GM12801 (cell line): Measurements from ENCODE around the gene IGFBP5.

Source experiments
- TF ChIP-seq, protein P1 (sequence below): IDR thresholded peaks from one replicate; pipeline ENCODE4 v1.5.1; 2011; ENCODE audit warnings: control low read depth; ENCODE audit not compliant: insufficient read length; ENCODE audit errors: extremely low read depth

IGFBP5 gene, protein sequence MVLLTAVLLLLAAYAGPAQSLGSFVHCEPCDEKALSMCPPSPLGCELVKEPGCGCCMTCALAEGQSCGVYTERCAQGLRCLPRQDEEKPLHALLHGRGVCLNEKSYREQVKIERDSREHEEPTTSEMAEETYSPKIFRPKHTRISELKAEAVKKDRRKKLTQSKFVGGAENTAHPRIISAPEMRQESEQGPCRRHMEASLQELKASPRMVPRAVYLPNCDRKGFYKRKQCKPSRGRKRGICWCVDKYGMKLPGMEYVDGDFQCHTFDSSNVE

DNA sequence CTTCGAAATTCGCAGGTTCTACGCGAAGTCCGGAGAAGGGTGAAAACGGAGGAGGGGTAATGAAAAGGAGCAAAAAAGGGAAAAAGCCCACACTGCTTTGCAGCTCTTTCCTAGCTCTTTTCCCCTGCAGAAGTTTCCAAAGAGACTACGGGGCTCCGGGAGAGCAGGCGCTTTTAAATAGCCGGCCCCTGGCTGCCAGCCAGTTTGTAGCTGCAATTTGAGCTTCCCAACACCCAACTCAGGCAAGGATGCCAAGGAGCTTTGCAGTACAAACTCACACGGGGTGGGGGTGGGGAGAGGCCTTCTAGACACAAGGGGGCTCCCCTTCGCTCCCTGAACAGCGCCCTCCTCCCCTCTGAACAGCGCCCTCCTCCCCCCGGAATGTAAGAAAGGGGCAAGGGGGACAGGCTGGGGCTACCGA lies at the start of gene IGFBP5:
TSS of gene IGFBP5 (minus strand) at position 149 of the 421 bp plus-strand sequence. CDS start 774 bp downstream, outside the sequence.
- TF ChIP-seq, protein P1, sequence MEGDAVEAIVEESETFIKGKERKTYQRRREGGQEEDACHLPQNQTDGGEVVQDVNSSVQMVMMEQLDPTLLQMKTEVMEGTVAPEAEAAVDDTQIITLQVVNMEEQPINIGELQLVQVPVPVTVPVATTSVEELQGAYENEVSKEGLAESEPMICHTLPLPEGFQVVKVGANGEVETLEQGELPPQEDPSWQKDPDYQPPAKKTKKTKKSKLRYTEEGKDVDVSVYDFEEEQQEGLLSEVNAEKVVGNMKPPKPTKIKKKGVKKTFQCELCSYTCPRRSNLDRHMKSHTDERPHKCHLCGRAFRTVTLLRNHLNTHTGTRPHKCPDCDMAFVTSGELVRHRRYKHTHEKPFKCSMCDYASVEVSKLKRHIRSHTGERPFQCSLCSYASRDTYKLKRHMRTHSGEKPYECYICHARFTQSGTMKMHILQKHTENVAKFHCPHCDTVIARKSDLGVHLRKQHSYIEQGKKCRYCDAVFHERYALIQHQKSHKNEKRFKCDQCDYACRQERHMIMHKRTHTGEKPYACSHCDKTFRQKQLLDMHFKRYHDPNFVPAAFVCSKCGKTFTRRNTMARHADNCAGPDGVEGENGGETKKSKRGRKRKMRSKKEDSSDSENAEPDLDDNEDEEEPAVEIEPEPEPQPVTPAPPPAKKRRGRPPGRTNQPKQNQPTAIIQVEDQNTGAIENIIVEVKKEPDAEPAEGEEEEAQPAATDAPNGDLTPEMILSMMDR, result no peak

DNA sequence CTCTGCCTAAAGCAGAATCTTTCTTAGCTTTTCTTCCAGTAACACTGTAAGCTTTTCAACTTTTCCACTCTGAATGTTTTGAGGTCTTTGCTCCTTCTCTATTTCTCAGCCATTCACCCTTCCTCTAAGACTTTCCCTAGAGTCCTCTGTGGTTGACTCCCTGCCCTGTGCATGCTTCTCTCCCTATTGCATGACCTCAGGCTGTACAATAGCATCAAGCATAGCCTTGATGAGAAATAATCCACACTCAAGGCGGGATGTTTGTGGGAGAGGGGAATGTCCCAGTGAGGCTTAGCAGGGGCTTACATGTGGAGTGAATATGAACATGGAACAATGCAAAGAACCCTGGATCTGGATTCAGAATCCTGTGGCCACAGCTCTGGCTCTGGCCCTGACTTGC lies 48.4 kb upstream of the IGFBP5 start:
- TF ChIP-seq, protein P1, result no peak

DNA sequence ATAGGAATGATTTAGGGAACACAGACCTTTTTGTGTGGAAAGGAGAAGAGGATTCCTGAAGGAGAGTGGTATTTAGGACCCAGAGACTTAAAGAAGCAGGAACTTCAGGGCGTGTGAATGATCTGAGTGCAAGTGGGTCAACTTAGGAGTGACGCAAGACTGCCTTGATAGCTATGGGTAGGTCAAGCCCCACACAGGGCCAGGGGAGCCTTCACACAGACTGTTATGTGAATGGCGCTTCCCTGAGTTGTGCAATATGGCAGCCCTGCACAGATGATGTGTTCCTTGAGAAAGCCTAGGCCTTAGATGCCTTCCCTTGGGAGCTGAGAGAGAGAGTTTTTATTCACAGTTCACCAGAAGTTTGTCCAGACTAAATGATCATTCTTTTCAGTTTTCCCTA lies 47.1 kb upstream of the IGFBP5 start:
- TF ChIP-seq, protein P1, result no peak

DNA sequence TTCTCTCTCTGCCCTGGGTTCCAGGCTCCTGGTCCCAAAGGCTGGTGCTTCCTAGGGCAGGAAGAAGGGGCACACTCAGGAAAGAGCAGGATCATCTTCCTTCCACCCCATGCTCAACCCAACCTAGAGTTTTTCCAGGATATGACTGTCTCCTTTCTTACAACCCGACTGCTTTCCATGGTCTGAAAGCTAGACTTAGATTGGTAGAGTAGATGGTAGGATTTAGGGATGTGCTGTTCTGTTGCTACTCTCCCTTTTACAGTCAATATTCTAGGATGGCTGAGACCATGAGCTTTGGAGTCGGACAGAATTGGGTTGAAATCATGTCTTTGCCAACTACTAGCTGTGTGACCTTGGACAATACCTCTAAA lies 45.9 kb upstream of the IGFBP5 start:
- TF ChIP-seq, protein P1, result no peak

DNA sequence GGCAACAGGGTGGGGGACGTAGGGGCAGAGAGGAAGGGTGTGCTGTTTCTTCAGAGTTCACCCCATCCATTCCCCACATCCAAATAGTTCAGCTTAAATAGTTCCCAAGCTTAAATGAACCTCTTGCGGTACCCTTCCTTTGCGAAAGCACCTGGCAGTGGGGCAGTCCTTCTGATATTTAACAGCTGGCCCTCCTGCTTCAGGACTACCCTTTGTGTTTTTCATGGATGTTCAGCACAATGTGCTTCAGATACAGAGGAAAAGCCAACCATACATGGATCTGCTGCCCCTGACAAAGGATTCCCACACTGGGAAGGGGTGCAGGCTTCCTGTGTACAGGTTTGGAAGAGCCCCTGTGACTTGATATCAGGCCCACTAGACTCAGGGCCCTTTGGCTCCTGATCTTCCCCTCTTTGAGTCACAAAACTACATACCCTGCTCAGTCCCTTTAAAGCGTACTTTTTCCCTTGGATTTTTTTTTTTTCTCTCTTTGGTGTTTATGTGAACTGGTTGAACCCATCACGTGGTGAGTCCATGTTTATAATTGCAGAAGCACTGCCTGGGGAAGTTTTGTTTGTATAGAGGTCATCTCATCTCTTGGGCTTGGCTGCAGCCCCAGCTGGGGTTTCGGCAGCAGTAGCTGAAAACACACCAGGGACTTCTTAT lies 45.3 kb upstream of the IGFBP5 start:
- TF ChIP-seq, protein P1, result no peak

DNA sequence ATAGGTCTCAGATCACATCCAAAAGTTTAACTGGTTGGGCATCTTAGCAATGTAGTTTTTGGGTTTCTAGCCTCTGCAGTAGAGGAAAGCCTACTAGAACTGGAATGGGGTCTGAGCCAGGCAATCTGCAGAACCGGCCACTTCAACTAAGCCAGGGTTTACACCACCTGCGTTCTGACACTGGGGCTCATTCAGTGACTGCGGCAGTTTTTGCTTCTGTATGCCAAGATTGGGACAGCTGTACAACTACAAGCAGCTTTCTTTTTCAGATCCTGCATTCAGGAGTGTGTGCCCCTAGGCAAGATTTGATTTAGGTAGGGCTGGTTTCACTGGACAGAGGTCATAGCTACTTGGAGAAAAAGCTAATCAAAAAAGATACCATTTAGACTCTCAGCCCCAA lies 43.7 kb upstream of the IGFBP5 start:
- TF ChIP-seq, protein P1, result no peak

DNA sequence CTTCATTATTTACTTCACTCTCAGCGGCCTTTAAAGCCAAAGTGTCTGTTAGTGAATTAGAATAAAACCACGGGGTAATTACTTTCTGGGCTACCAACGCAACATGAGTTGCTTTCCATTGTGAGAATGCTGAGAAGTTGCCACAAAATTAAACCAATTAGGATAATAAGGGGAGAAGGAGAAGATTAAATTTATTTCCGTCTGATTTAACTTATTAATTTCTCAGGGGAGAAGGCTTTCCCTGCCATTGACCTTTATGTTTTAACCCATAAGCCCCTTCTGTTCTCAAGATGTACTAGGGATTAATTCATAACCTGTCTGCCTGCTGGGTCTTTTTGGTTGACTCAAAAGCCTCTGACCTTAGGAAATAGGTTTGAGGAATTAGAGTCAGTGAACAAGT lies 42.3 kb upstream of the IGFBP5 start:
- TF ChIP-seq, protein P1, result no peak
